Activated T-helper 2 cell treated with anti-CD3 and anti-CD28 coated beads, Interferon-gamma antibody, Interleukin-2, Interleukin-4, amounts not matched to agents 10 μg/mL and 5 μg/mL and 100 μg/mL, durations not matched to agents 14 hours and 24 hours and 36 hours (primary cell): Measurements from ENCODE around the gene HEY2. TPM values are rescaled to one million over a fixed set of nuclear protein-coding genes. Genes with fewer than 3 reads are reported as not detected.
"Not testable (repeated sequence)": the region's sequence is repeated elsewhere in the genome, so short reads cannot be mapped to it uniquely, and the experiment has no call there.

Source experiments
- DNase-seq: peaks from one replicate; pipeline ENCODE4 v3.0.0; 2021; ENCODE audit warnings: low spot score
- H3K27ac Mint-ChIP-seq: one replicate; pipeline ENCODE4 v1.8.0; 2021; ENCODE audit warnings: mixed read lengths
- H3K27me3 Mint-ChIP-seq: one replicate; pipeline ENCODE4 v1.8.0; 2021; ENCODE audit warnings: low read depth, mixed read lengths
- H3K36me3 Mint-ChIP-seq: one replicate; pipeline ENCODE4 v1.8.0; 2021; ENCODE audit warnings: low read depth, mixed read lengths
- H3K4me1 Mint-ChIP-seq: one replicate; pipeline ENCODE4 v1.8.0; 2021; ENCODE audit warnings: low read depth, mixed read lengths
- H3K4me3 Mint-ChIP-seq: one replicate; pipeline ENCODE4 v1.8.0; 2021; ENCODE audit warnings: low read depth, mild to moderate bottlenecking, moderate library complexity, mixed read lengths
- H3K9me3 Mint-ChIP-seq: one replicate; pipeline ENCODE4 v1.8.0; 2021; ENCODE audit warnings: mixed read lengths
- intact Hi-C: fragments of 100-400 bp; cut with micrococcal nuclease; formaldehyde crosslinking; loops from one replicate; pipeline ENCODE4 v1.15.1; 2023
- total RNA-seq: library from RNA; stranded (reverse); gene quantifications from 2 replicates; pipeline ENCODE4 v1.2.3, GENCODE V29; 2022

Gene HEY2
- total RNA-seq = not detected in 2 replicates

GRCh38 chr6:125749173-125749864 lies at the start of gene HEY2:
HEY2 (plus strand) TSS chr6:125749632; CDS start chr6:125749777, 145 bp downstream.
- H3K27me3 Mint-ChIP-seq = peaks cover 79% of the 10 kb centered on the region
- peak within 1 kb of the TSS; percentile 84 for H3K4me3 Mint-ChIP-seq
- H3K4me1 Mint-ChIP-seq = peaks cover 29% of the 10 kb centered on the region
- no peak within 1 kb of the TSS for H3K27ac Mint-ChIP-seq
- H3K9me3 Mint-ChIP-seq = no peaks in the 10 kb centered on the region
- intact Hi-C loops = loop anchor here (5.0 kb wide), 1 partner anchor 597 kb away; the partner anchor contains the start of gene TPD52L1
- H3K36me3 Mint-ChIP-seq = no peaks in the 10 kb centered on the region
- peak; percentile 81 for DNase-seq

GRCh38 chr6:125700581-125701353 lies 48.7 kb upstream of the HEY2 start:
- H3K27me3 Mint-ChIP-seq = peaks cover 11% of the 10 kb centered on the region
- no peak overlapping the region for H3K27ac Mint-ChIP-seq
- DNase-seq = no peak
- no peaks in the 10 kb centered on the region for H3K9me3 Mint-ChIP-seq
- no peak overlapping the region for H3K4me3 Mint-ChIP-seq
- intact Hi-C loops = no loop called here
- no peaks in the 10 kb centered on the region for H3K36me3 Mint-ChIP-seq
- no peaks in the 10 kb centered on the region for H3K4me1 Mint-ChIP-seq

GRCh38 chr6:125701354-125701668 lies 48.1 kb upstream of the HEY2 start:
- Mint-ChIP-seq H3K27me3 (peaks cover 9% of the 10 kb centered on the region), H3K4me1 (no peaks in the 10 kb centered on the region), H3K36me3 (no peaks in the 10 kb centered on the region), H3K9me3 (no peaks in the 10 kb centered on the region), H3K27ac (no peak overlapping the region), H3K4me3 (no peak overlapping the region)
- intact Hi-C loops = no loop called here
- no peak for DNase-seq

GRCh38 chr6:125703882-125704281 lies 45.5 kb upstream of the HEY2 start:
- intact Hi-C loops, H3K4me1 Mint-ChIP-seq, H3K4me3 Mint-ChIP-seq, DNase-seq, H3K27me3 Mint-ChIP-seq, H3K36me3 Mint-ChIP-seq, H3K9me3 Mint-ChIP-seq, H3K27ac Mint-ChIP-seq: not testable (repeated sequence)

- H3K36me3 Mint-ChIP-seq = no peaks in the 10 kb centered on the region
- peaks cover 2% of the 10 kb centered on the region for H3K27me3 Mint-ChIP-seq
- no peaks in the 10 kb centered on the region for H3K9me3 Mint-ChIP-seq
- intact Hi-C loops = no loop called here
- H3K27ac Mint-ChIP-seq = no peak overlapping the region
- no peaks in the 10 kb centered on the region for H3K4me1 Mint-ChIP-seq
- DNase-seq = no peak
- no peak overlapping the region for H3K4me3 Mint-ChIP-seq
Observed at GRCh38 chr6:125707615-125708243, 41.7 kb upstream of the HEY2 start.

GRCh38 chr6:125711013-125711675 lies 38.3 kb upstream of the HEY2 start:
- Mint-ChIP-seq H3K4me1 (peaks cover 10% of the 10 kb centered on the region), H3K27me3 (peaks cover 3% of the 10 kb centered on the region), H3K27ac (no peak overlapping the region), H3K4me3 (no peak overlapping the region), H3K36me3 (no peaks in the 10 kb centered on the region), H3K9me3 (no peaks in the 10 kb centered on the region)
- DNase-seq = no peak
- intact Hi-C loops = no loop called here

GRCh38 chr6:125714441-125715090 lies 34.9 kb upstream of the HEY2 start:
- Mint-ChIP-seq H3K27ac (no peak overlapping the region), H3K4me1 (peaks cover 10% of the 10 kb centered on the region), H3K36me3 (no peaks in the 10 kb centered on the region), H3K9me3 (no peaks in the 10 kb centered on the region), H3K27me3 (peaks cover 9% of the 10 kb centered on the region), H3K4me3 (no peak overlapping the region)
- intact Hi-C loops = no loop called here
- no peak for DNase-seq

GRCh38 chr6:125717120-125717731 lies 32.2 kb upstream of the HEY2 start:
- Mint-ChIP-seq H3K36me3 (no peaks in the 10 kb centered on the region), H3K27me3 (peaks cover 14% of the 10 kb centered on the region), H3K4me3 (no peak overlapping the region), H3K9me3 (no peaks in the 10 kb centered on the region), H3K27ac (no peak overlapping the region), H3K4me1 (peaks cover 10% of the 10 kb centered on the region)
- intact Hi-C loops = no loop called here
- no peak for DNase-seq

GRCh38 chr6:125718109-125718508 lies 31.3 kb upstream of the HEY2 start:
- no peak for DNase-seq
- Mint-ChIP-seq H3K27ac (no peak overlapping the region), H3K9me3 (no peaks in the 10 kb centered on the region), H3K4me3 (no peak overlapping the region), H3K27me3 (peaks cover 19% of the 10 kb centered on the region), H3K36me3 (no peaks in the 10 kb centered on the region), H3K4me1 (peaks cover 10% of the 10 kb centered on the region)
- intact Hi-C loops = no loop called here

GRCh38 chr6:125722886-125723285 lies 26.5 kb upstream of the HEY2 start:
- intact Hi-C loops = no loop called here
- Mint-ChIP-seq H3K36me3 (no peaks in the 10 kb centered on the region), H3K9me3 (no peaks in the 10 kb centered on the region), H3K27me3 (peaks cover 28% of the 10 kb centered on the region), H3K27ac (no peak overlapping the region), H3K4me3 (no peak overlapping the region), H3K4me1 (no peaks in the 10 kb centered on the region)
- DNase-seq = no peak

GRCh38 chr6:125727216-125727615 lies 22.2 kb upstream of the HEY2 start:
- Mint-ChIP-seq H3K4me3 (no peak overlapping the region), H3K4me1 (no peaks in the 10 kb centered on the region), H3K27me3 (peaks cover 36% of the 10 kb centered on the region), H3K36me3 (no peaks in the 10 kb centered on the region), H3K27ac (no peak overlapping the region), H3K9me3 (no peaks in the 10 kb centered on the region)
- intact Hi-C loops = no loop called here
- DNase-seq = no peak

GRCh38 chr6:125728739-125729138 lies 20.7 kb upstream of the HEY2 start:
- intact Hi-C loops = no loop called here
- peaks cover 40% of the 10 kb centered on the region for H3K27me3 Mint-ChIP-seq
- DNase-seq = no peak
- H3K9me3 Mint-ChIP-seq = no peaks in the 10 kb centered on the region
- H3K36me3 Mint-ChIP-seq = no peaks in the 10 kb centered on the region
- no peaks in the 10 kb centered on the region for H3K4me1 Mint-ChIP-seq
- no peak overlapping the region for H3K27ac Mint-ChIP-seq
- H3K4me3 Mint-ChIP-seq = no peak overlapping the region
